Skin of body (tissue), 2 donors: ENCODE results near the gene CLASP1. TPM values are rescaled to one million over a fixed set of nuclear protein-coding genes. Genes with fewer than 3 reads are reported as not detected.
"Not testable (repeated sequence)": the region's sequence is repeated elsewhere in the genome, so short reads cannot be mapped to it uniquely, and the experiment has no call there.

ENCODE experiments used
- DNase-seq: peaks from one replicate; lab custom pipeline; 2025; lab: John Stamatoyannopoulos, UW
- total RNA-seq: library from RNA; depleted of rRNA; stranded (reverse); fragments of >200 nt; gene quantifications from one replicate; pipeline ENCODE4 v1.2.3, GENCODE V29; 2014

CLASP1 gene
- total RNA-seq, 1 donor from 2014 or later = 68.2 TPM

- DNase-seq = no peak
Measured at GRCh38 chr2:121351521-121352318, 297.5 kb downstream of the CLASP1 start.

GRCh38 chr2:121350890-121351289 is 298.4 kb downstream of the CLASP1 start:
- no peak for DNase-seq

GRCh38 chr2:121350402-121350775 is 298.9 kb downstream of the CLASP1 start:
- DNase-seq = no peak

GRCh38 chr2:121349721-121350401 is 299.4 kb downstream of the CLASP1 start:
- DNase-seq = no peak

GRCh38 chr2:121348128-121348740 is 301.0 kb downstream of the CLASP1 start:
- no peak for DNase-seq

- DNase-seq = no peak
Measured at GRCh38 chr2:121346859-121347258, 302.4 kb downstream of the CLASP1 start.

- DNase-seq = no peak
Measured at GRCh38 chr2:121346407-121346806, 302.9 kb downstream of the CLASP1 start.

GRCh38 chr2:121345887-121346286 is 303.4 kb downstream of the CLASP1 start:
- no peak for DNase-seq

- no peak for DNase-seq
Measured at GRCh38 chr2:121345101-121345500, 304.2 kb downstream of the CLASP1 start.

GRCh38 chr2:121343828-121344399 is 305.3 kb downstream of the CLASP1 start:
- DNase-seq = not testable (repeated sequence)

GRCh38 chr2:121343191-121343590 is 306.1 kb downstream of the CLASP1 start:
- no peak for DNase-seq

- DNase-seq = no peak
Measured at GRCh38 chr2:121342751-121343150, 306.5 kb downstream of the CLASP1 start.

- DNase-seq = no peak
Measured at GRCh38 chr2:121340926-121341325, 308.3 kb downstream of the CLASP1 start.

- no peak for DNase-seq
Measured at GRCh38 chr2:121338281-121338680, 311.0 kb downstream of the CLASP1 start.

GRCh38 chr2:121336528-121337294 is 312.6 kb downstream of the CLASP1 start:
- DNase-seq = no peak

GRCh38 chr2:121335294-121336290 is 313.7 kb downstream of the CLASP1 start:
- no peak for DNase-seq

GRCh38 chr2:121334581-121335293 is 314.5 kb downstream of the CLASP1 start:
- no peak for DNase-seq

- DNase-seq = no peak
Measured at GRCh38 chr2:121333834-121334558, 315.3 kb downstream of the CLASP1 start.

- DNase-seq = no peak
Measured at GRCh38 chr2:121333231-121333630, 316.0 kb downstream of the CLASP1 start.
